Measurements from ENCODE around the gene TMEM258.

GRCh38 chr11:61761440-61762222 lies 30.8 kb downstream of the TMEM258 start:
- TF ChIP-seq CTCF (IDR thresholded peaks at IDR 0.05 in 4 of 5, conservative IDR thresholded peaks at IDR 0.05 in 1 of 5) = no peak
- no peak for TF ChIP-seq POLR2A (IDR thresholded peaks at IDR 0.05)

All from gastrocnemius medialis (tissue), 4 donors.